M059J (cell line): ENCODE results near the gene COTL1. TPM values are rescaled to one million over a fixed set of nuclear protein-coding genes. Genes with fewer than 3 reads are reported as not detected.

Source experiments
- DNase-seq: peaks from one replicate; pipeline ENCODE4 v3.0.0-alpha.2; 2012; ENCODE audit warnings: low read depth
- total RNA-seq: library from RNA; depleted of rRNA; stranded (reverse); fragments of >200 nt; shearing (Covaris generic); gene quantifications from 2 replicates; pipeline ENCODE4 v1.2.3, GENCODE V29; 2014

COTL1 gene
- total RNA-seq, 1 experiment from 2014 or later, result 331 TPM

GRCh38 chr16:84550096-84550495 is 67.8 kb downstream of the COTL1 start:
- DNase-seq, result no peak

DNA sequence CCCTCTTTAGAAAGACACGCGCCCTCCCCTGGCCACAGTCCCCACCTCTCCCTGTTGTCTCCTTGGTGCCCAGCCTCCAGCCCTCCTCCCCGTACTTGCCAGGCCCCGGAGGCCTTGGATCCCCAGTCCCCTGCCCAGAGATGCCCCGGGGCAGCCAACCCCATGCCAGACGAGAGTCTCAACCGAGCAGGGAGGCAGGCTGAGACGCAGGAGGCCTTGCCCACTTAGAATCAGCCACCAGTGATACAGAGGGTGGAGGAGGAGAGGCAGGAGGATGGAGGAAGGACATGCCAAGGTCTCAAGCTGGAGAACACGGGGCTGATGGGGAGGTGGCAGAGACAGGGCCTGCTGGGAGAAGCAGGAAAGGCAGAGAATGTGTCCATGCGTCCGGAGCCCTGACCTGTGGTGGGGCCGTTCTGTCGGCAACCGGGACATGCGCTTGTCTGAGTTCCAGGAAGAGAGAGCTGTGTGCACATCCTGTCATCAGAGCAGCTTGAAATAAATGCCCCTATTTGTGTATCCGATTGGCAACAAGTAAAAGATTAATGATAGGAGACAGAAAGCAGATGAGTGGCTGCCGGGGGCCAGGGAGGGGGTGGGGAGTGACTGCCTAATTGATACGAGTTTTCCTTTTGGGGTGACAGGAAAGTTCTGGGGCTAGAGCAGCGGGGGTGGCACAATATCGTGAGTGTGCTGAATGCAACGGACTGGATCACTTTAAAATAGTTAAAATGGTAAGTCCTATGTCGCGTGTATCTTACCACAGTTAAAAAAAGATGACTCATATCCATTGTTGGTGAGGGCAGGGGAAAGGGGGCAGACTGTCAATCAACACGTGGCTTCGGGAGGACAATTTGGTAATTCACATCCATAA is 68.7 kb downstream of the COTL1 start:
- DNase-seq, result no peak

GRCh38 chr16:84548508-84548907 is 69.4 kb downstream of the COTL1 start:
- DNase-seq, result no peak

DNA sequence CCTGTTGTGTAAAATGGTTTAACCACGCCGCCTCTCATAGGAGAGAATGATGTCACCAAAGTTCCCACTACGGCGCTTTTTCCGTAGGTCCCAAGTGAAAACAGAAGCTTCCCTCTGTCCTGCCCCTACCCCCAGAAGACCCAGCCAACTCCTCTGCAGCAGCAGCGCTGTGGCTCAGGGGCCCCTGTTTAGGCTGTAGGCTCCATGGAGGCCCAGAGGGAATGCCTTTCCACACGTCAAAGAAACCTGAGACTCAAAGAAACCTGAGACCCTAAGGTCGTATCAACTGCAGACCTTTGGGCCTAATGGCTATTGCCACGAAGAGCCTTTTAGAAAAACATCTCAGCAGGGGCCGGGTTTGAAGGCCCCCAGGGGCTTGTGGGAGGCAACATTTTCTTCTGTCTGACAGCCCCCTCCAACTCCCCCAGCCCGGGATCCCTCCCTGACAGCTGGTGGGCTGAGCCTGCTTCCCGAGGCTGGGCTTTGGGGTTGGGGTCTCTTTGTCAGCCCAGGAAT is 70.3 kb downstream of the COTL1 start:
- DNase-seq, result no peak

DNA sequence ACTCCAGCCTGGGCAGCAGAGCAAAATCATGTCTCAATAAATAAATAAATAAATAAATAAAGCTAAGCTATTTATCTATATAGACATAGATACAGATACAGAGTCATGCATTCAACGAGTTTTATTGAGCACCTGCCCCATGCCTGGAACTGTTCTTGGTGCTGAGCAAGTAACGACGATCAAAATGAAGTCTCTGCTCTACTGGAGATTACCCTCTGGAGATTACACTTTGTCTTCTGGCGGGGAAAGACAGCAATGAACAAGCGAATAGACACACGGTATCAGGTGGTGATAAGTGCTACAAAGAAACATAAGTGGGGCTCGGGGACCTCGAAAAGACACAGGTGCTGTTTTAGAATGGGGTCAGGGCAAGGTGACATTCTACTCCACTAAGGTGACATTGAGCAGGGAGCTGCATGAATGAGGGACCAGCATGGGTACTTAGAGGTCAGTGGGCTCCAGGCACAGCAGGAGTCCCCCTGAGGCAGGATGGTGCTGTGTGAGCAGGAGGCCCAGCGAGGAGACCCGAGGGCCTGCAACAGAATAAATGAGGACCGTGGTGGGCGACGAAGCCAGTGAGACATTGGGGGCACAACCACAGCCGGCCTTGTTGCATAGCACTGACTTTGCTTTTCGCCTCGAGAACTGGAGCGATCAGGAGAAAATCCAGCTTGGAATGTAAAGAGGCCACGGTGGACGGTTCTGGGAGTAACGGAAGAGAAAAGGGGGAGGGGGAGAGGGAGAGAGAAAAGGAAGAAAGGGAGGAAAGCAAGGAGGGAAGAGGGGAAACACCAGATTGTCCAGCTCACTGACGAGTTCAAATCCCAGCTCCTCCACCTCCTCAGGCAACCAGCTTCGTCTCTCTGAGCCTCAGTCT is 71.0 kb downstream of the COTL1 start:
- no peak for DNase-seq

DNA sequence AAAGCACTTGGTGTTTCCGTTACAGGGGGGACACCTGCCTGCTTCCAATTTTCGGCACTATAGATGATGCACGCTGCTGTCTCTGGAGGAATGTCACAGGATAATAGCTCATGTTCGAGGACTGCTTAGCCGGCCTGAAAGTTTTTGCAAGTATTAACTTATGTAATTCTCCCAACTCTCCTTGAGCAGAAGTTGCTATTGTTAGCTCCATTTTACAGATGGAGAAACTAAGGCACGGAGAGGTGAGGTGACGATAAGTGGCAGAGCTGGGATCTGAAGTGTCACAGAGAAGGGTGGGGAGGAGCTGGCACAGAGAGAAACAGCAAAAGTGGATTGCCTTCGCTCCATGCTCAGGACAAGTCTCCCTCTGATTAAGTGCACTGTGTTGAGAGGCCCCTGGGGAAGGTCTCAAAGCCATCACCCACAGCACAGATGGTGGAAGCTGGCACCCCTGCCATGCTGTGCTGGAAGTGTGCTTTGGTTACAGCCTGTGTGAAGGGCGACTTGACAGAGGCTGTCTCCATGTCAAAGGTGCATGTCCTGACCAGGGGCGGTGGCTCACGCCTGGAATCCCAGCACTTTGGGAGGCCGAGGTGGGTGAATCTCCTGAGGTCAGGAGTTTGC is 72.7 kb downstream of the COTL1 start:
- no peak for DNase-seq

DNA sequence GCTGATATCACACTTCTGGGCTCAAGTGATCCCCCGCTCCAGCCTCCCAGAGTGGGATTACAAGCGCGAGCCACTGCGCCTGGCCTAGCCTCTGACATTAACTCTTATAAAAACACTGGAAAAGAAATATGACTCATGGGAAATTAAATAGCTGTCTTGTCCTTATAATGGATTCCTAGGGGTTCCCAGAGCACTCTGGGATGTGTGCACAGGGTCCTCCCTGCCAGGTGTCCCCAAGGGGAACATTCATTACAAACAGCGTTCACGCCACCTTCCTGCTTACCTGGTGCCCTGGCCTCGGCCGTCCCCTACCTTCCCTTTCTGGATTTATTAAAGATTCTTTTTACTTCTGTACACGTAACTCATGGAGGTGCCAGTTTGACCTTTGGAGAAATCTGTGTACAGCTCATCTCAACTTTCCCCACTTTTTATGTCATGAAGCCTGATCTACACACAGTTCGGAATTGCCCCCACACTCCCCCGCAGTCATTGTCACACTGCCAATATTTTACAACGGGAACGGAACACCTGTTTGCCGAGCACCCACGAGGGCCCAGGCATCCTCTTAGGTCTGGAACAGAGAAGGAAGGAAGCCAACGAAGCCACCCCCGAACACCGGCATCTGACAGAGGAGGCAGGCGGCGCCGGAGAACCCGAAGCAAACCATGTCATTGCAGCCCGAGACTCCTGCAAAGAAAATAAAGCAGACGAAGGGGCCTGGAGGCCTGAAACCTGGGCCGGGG is 73.7 kb downstream of the COTL1 start:
- peak; percentile 28 for DNase-seq

DNA sequence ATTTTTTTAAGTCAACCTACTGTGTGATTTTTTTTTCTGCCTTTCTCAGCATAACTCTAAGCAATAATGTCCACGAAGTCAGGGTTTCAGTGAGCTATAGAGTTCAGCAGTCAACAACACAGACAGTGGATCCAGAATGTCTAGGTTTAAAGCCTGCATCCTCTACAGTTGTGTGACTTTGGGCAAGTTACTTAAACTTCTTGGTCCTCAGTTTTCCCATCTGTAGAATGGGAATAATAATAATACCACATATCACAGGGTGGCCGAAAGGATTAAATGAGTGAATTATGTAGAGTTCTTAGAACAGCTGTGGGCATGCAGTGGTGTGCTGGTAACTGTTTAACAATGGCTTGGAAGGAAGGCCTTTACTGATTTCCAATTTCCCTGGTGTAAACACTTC is 74.6 kb downstream of the COTL1 start:
- DNase-seq, result no peak

- DNase-seq, result no peak
These were observed 75.7 kb downstream of the COTL1 start for GRCh38 chr16:84541999-84542817.

- no peak for DNase-seq
These were observed 77.7 kb downstream of the COTL1 start for GRCh38 chr16:84540194-84540593.

GRCh38 chr16:84538222-84538840 is 79.5 kb downstream of the COTL1 start:
- no peak for DNase-seq

- DNase-seq, result no peak
These were observed 80.3 kb downstream of the COTL1 start for GRCh38 chr16:84537491-84538151.

- DNase-seq, result no peak
These were observed 82.0 kb downstream of the COTL1 start for GRCh38 chr16:84535851-84536250.

DNA sequence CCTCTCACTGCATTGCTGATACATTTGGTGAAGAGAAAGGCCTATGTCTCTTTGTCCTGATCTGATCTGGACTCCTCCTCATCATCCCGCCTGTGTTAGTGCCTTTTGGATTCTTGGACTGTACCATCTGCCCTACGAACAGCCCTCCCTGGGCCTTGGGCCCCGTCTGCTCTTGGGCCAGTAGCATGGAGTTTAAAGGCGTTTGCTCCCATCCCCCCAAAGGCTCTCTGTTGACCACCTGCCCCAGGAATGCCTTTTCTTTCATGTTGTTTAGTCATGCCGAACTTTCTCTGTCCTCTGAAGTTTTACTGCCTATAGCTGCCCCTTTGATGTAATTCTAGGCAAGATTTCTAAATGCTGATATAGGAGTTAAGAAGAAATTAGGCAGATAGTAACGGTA is 82.5 kb downstream of the COTL1 start:
- DNase-seq, result no peak

DNA sequence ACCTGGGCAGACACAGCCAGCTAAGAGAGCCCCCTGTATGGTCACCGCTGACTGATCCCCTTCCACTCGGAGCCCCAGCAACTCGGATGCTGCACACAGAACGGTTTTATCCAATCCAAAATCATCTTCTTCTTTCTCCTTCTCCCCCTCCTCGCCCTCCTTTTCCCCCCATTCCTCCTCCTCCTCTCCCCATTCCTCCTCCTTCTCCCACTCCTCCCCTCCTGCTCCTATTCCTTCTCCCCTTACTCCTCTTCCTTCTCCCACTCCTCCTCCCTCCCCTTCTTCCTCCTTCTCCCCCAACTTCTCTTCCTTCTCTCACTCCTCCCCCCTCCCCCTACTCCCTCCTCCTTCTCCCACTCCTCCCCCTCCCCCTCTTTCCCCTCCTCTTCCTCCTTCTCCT is 83.1 kb downstream of the COTL1 start:
- DNase-seq, result no peak

GRCh38 chr16:84532855-84533486 is 84.9 kb downstream of the COTL1 start:
- DNase-seq, result peak; percentile 27

GRCh38 chr16:84532291-84532724 is 85.6 kb downstream of the COTL1 start:
- peak; percentile 99 for DNase-seq

DNA sequence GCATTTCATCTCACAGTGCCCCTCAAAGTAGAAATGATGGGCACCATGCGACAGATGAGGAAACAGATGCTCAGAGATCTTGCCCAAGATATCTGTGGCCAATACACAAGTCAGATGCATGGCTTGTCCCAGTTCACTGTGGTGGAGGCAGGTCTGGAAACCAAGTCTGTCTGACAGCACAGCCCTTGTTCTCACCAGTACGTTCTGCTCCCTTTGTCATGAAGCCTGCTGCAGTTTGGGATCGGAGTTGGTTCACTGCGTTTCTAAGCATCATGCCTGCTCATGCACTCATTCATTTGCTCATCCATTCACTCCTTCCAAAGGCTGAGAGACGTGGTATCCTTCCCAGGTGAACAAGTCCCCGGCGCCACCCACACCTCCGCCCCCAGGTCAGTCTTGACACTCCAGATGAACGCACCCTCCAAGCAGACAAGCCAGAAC is 86.2 kb downstream of the COTL1 start:
- no peak for DNase-seq

DNA sequence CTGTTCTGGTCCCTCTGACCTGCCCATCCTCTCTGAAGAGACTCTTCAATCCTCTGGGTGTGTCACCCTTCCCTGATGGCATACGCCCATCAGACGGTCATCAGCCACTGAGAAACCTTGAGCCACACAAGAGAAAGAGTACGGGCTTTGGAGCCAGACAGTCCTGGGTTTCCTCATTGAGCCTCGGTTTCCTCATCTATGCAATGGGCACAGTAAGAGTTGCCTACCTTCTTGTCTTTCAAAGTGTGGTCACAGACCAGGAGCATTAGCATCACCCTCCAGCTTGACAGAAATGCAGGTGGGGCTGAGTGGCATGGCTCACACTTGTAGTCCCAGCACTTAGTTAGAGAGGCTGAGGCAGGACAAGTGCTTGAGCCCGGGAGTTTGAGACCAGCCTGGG is 87.3 kb downstream of the COTL1 start:
- DNase-seq, result no peak
